T-cell (primary cell): ENCODE data around the gene NCBP2. TPM values are rescaled to one million over a fixed set of nuclear protein-coding genes. Genes with fewer than 3 reads are reported as not detected.

Experiments used
- ATAC-seq, 4 experiments: fragments of 200-7000 bp in 3 of 4; fragments of 150-1000 bp in 1 of 4; cut with Tn5 transposase; replicated peaks in 1 of 4; 1 replicate in 3 of 4; 2 replicates in 1 of 4; pipeline ENCODE4 v1.10.0; 2021; ENCODE audit warnings: moderate library complexity in 3 of 4, mild to moderate bottlenecking in 2 of 4, moderate number of reproducible peaks in 1 of 4
- CTCF ChIA-PET, 2 donors: fragments of 300-600 bp; sonication (Branson Sonifier 250); formaldehyde crosslinking; loops; one replicate each; lab custom pipeline; 2022; ENCODE audit warnings: antibody characterized with exemption in 2 of 2; lab: Charles Lee
- POLR2A ChIA-PET, 2 donors: fragments of 300-600 bp; sonication (Branson Sonifier 250); formaldehyde crosslinking; loops; one replicate each; lab custom pipeline; 2022; ENCODE audit warnings: antibody characterized with exemption in 2 of 2; lab: Charles Lee
- DNase-seq, 35 experiments: peaks; one replicate each; pipeline versions ENCODE4 v3.0.0 to v3.0.0-alpha.2; 2013 to 2023
- H3K27ac ChIP-seq: one replicate; pipeline ENCODE4 v1.5.1; 2013; ENCODE audit warnings: low read length
- H3K27me3 ChIP-seq, 2 experiments: replicated peaks in 1 of 2; 1 replicate in 1 of 2; 2 replicates in 1 of 2; pipeline versions ENCODE4 v1.6.1 to v1.7.0; 2013; ENCODE audit warnings: low read length in 1 of 2, mixed read lengths in 1 of 2; ENCODE audit not compliant: control insufficient read depth in 2 of 2, insufficient read depth in 2 of 2; ENCODE audit errors: extremely low read depth in 1 of 2
- H3K36me3 ChIP-seq, 2 donors: 1 replicate in 1 of 2; 2 replicates in 1 of 2; pipeline versions ENCODE4 v1.6.1 to v1.7.0; 2013; ENCODE audit warnings: low read length in 1 of 2; ENCODE audit not compliant: control insufficient read depth in 2 of 2, insufficient read depth in 1 of 2; ENCODE audit errors: extremely low read depth in 1 of 2
- H3K4me1 ChIP-seq, 2 experiments: 1 replicate in 1 of 2; 2 replicates in 1 of 2; pipeline versions ENCODE4 v1.6.1 to v1.7.0; 2013; ENCODE audit warnings: low read length in 2 of 2, mixed read lengths in 1 of 2; ENCODE audit not compliant: insufficient read depth in 2 of 2, control insufficient read depth in 1 of 2; ENCODE audit errors: extremely low read depth in 1 of 2
- H3K4me3 ChIP-seq, 2 donors: 1 replicate in 1 of 2; 2 replicates in 1 of 2; pipeline versions ENCODE4 v1.5.1 to v1.7.0; 2013; ENCODE audit warnings: mild to moderate bottlenecking in 2 of 2, low read length in 1 of 2, moderate library complexity in 1 of 2; ENCODE audit not compliant: control insufficient read depth in 1 of 2; ENCODE audit errors: extremely low read depth in 1 of 2
- H3K9me3 ChIP-seq: 2 replicates; pipeline ENCODE4 v1.7.0; 2013
- H3K27ac Mint-ChIP-seq, 2 donors: one replicate each; pipeline ENCODE4 v1.8.0; 2020 to 2021; ENCODE audit warnings: mild to moderate bottlenecking in 2 of 2, mixed read lengths in 2 of 2
- H3K27me3 Mint-ChIP-seq, 2 donors: one replicate each; pipeline ENCODE4 v1.8.0; 2021 to 2022; ENCODE audit warnings: mixed read lengths in 2 of 2
- H3K36me3 Mint-ChIP-seq: one replicate; pipeline ENCODE4 v1.8.0; 2021; ENCODE audit warnings: mixed read lengths
- H3K4me1 Mint-ChIP-seq, 3 donors: one replicate each; pipeline ENCODE4 v1.8.0; 2020 to 2022; ENCODE audit warnings: mixed read lengths in 3 of 3, mild to moderate bottlenecking in 1 of 3
- H3K4me3 Mint-ChIP-seq, 3 donors: one replicate each; pipeline ENCODE4 v1.8.0; 2020 to 2022; ENCODE audit warnings: mild to moderate bottlenecking in 3 of 3, mixed read lengths in 3 of 3, moderate library complexity in 3 of 3
- H3K9me3 Mint-ChIP-seq, 3 donors: one replicate each; pipeline ENCODE4 v1.8.0; 2020 to 2022; ENCODE audit warnings: mixed read lengths in 3 of 3
- WGBS: methylation state at CpG from one replicate; pipeline ENCODE4 v1.1.5; 2013; ENCODE audit warnings: missing lambda C conversion rate; ENCODE audit not compliant: insufficient coverage; 5-methylcytosine and 5-hydroxymethylcytosine counted together
- total RNA-seq, 35 experiments: library from RNA in 6 of 35; stranded (reverse) in 6 of 35; fragments of 120-200 nt in 1 of 35; gene quantifications; one replicate each; pipeline versions ENCODE4 v1.2.1 to v1.2.4 and lab custom pipeline; 2013 to 2026

The NCBP2 gene
- total RNA-seq, 5 donors from 2014 or later (not counting 1 experiment from before 2014, with no cell fraction given), result 48.4 to 70.6 (median 59.3) TPM

DNA sequence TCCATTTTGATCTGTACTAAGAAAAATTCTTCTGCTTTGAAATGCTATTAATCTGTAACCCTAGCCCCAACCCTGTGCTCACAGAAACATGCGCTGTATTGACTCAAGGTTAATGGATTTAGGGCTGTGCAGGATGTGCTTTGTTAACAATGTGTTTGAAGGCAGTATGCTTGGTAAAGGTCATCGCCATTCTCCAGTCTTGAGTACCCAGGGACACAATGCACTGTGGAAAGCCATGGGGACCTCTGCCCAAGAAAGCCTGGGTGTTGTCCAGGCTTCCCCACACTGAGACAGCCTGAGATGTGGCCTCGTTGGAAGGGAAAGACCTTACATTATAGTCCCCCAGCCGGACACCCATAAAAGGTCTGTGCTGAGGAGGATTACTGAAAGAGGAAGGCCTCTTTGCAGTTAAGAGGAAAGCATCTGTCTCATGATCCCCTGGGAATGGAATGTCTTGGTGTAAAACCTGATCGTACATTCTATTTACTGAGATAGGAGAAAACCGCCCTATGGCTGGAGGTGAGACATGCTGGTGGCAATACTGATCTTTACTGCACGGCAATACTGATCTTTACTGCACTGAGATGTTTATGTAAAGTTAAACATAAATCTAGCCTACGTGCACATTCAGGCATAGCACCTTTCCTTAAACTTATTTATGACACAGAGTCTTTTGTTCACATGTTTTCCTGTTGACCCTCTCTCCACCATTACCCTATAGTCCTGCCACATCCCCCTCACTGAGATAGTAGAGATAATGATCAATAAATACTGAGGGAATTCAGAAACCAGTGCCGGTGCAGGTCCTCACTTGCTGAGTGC is 20.0 kb upstream of the NCBP2 start:
- Histone ChIP-seq H3K27ac (no peak overlapping the region), H3K36me3 (no peaks in the 10 kb centered on the region), H3K4me3 (no peak overlapping the region), H3K4me1 (no peaks in the 10 kb centered on the region), H3K9me3 (no peaks in the 10 kb centered on the region), H3K27me3 (peaks cover 0 to 6% of the 10 kb centered on the region in 2 experiments)
- 80% methylated on average over 3 of the region's 9 CpGs for WGBS
- Mint-ChIP-seq H3K27me3 (no peaks in the 10 kb centered on the region), H3K4me1 (peaks cover 0 to 2% (median 0%) of the 10 kb centered on the region in 3 donors), H3K27ac (no peak overlapping the region), H3K4me3 (no peak overlapping the region), H3K36me3 (no peaks in the 10 kb centered on the region), H3K9me3 (no peaks in the 10 kb centered on the region)
- DNase-seq, result no peak
- CTCF ChIA-PET, result no interaction called here
- POLR2A ChIA-PET, result no interaction called here
- no peak for ATAC-seq

GRCh38 chr3:196954832-196955231 is 12.5 kb upstream of the NCBP2 start:
- H3K4me1 ChIP-seq, result no peaks in the 10 kb centered on the region
- Mint-ChIP-seq H3K36me3 (no peaks in the 10 kb centered on the region), H3K4me1 (no peaks in the 10 kb centered on the region), H3K4me3 (no peak overlapping the region), H3K27me3 (no peaks in the 10 kb centered on the region), H3K9me3 (no peaks in the 10 kb centered on the region), H3K27ac (no peak overlapping the region)
- H3K9me3 ChIP-seq, result no peaks in the 10 kb centered on the region
- no peak overlapping the region for H3K4me3 ChIP-seq
- H3K36me3 ChIP-seq, result no peaks in the 10 kb centered on the region
- POLR2A ChIA-PET, result interaction anchor here in 1 of 2 donors (0.6 kb wide), 1 partner anchor 87 kb away, joined by 3 read pairs; no protein-coding TSS in a partner anchor
- WGBS, result 95% methylated on average over 3 of the region's 7 CpGs
- ATAC-seq (no peak), DNase-seq (no peak)
- H3K27ac ChIP-seq, result no peak overlapping the region
- peaks cover 0 to 3% of the 10 kb centered on the region in 2 experiments for H3K27me3 ChIP-seq
- CTCF ChIA-PET, result no interaction called here

GRCh38 chr3:196951371-196951770 is 9.0 kb upstream of the NCBP2 start:
- Mint-ChIP-seq H3K36me3 (no peaks in the 10 kb centered on the region), H3K4me3 (no peak overlapping the region), H3K27ac (no peak overlapping the region), H3K4me1 (no peaks in the 10 kb centered on the region), H3K9me3 (no peaks in the 10 kb centered on the region), H3K27me3 (no peaks in the 10 kb centered on the region)
- Histone ChIP-seq H3K27ac (no peak overlapping the region), H3K4me1 (no peaks in the 10 kb centered on the region), H3K36me3 (no peaks in the 10 kb centered on the region), H3K27me3 (no peaks in the 10 kb centered on the region), H3K4me3 (no peak overlapping the region), H3K9me3 (no peaks in the 10 kb centered on the region)
- ChIA-PET CTCF (no interaction called here), POLR2A (no interaction called here)
- ATAC-seq, result no peak
- DNase-seq, result no peak
- WGBS, result 92% methylated on average over 2 of the region's 3 CpGs

DNA sequence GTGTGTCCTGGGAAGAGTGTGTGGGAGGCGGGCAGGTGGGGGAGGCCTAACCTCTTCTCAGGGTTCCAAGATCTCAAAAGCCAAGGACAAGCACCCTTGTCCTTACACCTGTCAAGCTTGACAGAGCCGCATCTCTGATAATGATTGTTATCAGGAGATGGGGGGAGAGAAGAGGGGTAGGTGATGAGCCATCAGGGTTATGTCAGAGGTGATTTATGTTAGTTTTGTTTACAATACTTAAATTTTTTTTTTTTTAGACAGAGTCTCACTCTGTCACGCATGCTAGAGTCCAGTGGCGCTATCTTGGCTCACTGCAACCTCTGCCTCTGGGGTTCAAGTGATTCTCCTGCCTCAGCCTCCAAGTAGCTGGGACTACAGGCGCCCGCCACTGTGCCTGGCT is 7.4 kb upstream of the NCBP2 start:
- DNase-seq (no peak), ATAC-seq (no peak)
- Histone ChIP-seq H3K36me3 (no peaks in the 10 kb centered on the region), H3K27me3 (no peaks in the 10 kb centered on the region), H3K9me3 (no peaks in the 10 kb centered on the region), H3K27ac (no peak overlapping the region), H3K4me3 (no peak overlapping the region), H3K4me1 (no peaks in the 10 kb centered on the region)
- no peaks in the 10 kb centered on the region for H3K27me3 Mint-ChIP-seq
- ChIA-PET POLR2A (no interaction called here), CTCF (no interaction called here)
- 81% methylated on average over 2 of the region's 6 CpGs for WGBS
- no peaks in the 10 kb centered on the region for H3K36me3 Mint-ChIP-seq
- no peaks in the 10 kb centered on the region for H3K9me3 Mint-ChIP-seq
- peaks cover 2 to 3% (median 2%) of the 10 kb centered on the region in 3 donors for H3K4me1 Mint-ChIP-seq
- no peak overlapping the region for H3K4me3 Mint-ChIP-seq
- no peak overlapping the region for H3K27ac Mint-ChIP-seq

DNA sequence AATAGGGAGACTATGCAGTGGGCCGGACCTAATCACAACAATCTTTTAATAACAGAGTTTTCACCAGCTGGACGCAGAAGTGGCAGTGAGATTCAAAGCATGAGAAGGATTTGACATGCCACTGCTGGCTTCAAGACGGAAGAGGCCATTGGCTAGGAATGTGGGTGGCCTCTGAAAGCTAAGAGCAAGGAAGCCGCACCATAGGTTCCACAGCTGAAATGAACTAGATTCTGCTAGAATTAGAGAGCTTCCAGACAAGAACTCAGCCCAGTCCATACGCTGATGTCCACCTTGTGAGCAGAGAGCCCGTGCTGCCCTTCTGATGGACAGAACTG is 6.9 kb upstream of the NCBP2 start:
- H3K9me3 ChIP-seq, result no peaks in the 10 kb centered on the region
- Mint-ChIP-seq H3K27me3 (no peaks in the 10 kb centered on the region), H3K27ac (no peak overlapping the region), H3K9me3 (no peaks in the 10 kb centered on the region), H3K4me3 (no peak overlapping the region), H3K36me3 (no peaks in the 10 kb centered on the region), H3K4me1 (peaks cover 7 to 8% (median 7%) of the 10 kb centered on the region in 3 donors)
- ChIA-PET POLR2A (no interaction called here), CTCF (no interaction called here)
- H3K4me1 ChIP-seq, result no peaks in the 10 kb centered on the region
- DNase-seq (no peak), ATAC-seq (no peak)
- H3K36me3 ChIP-seq, result no peaks in the 10 kb centered on the region
- H3K27me3 ChIP-seq, result no peaks in the 10 kb centered on the region
- H3K27ac ChIP-seq, result no peak overlapping the region
- WGBS, result 89% methylated on average over 5 of the region's 6 CpGs
- H3K4me3 ChIP-seq, result no peak overlapping the region

DNA sequence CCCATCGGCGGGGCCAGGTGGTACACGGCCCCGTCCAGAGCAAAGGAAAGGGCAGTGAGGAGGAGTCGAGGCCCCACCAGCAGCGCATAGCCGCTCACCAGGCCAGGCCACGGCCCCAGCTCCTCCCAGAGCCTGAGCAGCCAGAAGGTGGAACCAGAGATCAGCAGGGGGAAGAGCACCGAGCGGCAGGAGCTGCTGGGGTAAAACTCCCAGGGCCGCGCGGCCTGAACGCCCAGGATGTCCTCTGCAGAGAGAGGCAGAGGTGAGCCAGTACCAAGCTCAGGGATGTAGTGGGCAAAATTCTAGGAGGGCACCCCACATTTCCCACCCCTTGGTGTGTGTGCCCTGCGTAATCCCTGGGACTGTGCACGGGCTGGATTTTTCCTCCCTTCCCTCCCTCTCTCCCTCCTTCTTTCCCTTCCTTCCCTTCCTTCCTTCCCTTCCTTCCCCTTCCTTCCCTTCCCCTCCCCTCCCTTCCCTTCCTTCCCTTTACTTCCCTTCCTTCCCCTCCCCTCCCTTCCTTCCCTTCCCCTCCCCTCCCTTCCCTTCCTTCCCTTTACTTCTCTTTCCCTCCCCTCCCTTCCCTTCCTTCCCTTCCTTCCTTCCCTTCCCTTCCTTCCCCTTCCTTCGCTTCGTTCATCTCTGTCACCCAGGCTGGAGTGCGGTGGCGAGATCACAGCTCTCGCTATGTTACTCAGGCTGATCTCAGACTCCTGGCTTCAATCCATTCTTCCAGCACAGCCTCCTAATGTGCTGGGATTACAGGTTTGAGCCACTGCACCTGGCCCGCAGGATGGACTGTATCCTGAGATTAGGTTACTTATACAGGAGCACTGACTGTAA is 6.3 kb upstream of the NCBP2 start:
- no peak overlapping the region for H3K4me3 Mint-ChIP-seq
- DNase-seq, result no peak
- POLR2A ChIA-PET, result no interaction called here
- no peak overlapping the region for H3K27ac Mint-ChIP-seq
- Histone ChIP-seq H3K4me3 (no peak overlapping the region), H3K9me3 (no peaks in the 10 kb centered on the region), H3K36me3 (no peaks in the 10 kb centered on the region), H3K27ac (no peak overlapping the region), H3K27me3 (no peaks in the 10 kb centered on the region), H3K4me1 (peaks cover 1 to 2% of the 10 kb centered on the region in 2 experiments)
- 79% methylated on average over 17 of the region's 22 CpGs for WGBS
- H3K36me3 Mint-ChIP-seq, result no peaks in the 10 kb centered on the region
- CTCF ChIA-PET, result interaction anchor here in 1 of 2 donors (0.6 kb wide), 1 partner anchor 96 kb away, joined by 3 read pairs; no protein-coding TSS in a partner anchor
- ATAC-seq, result no peak
- no peaks in the 10 kb centered on the region for H3K9me3 Mint-ChIP-seq
- H3K27me3 Mint-ChIP-seq, result no peaks in the 10 kb centered on the region
- H3K4me1 Mint-ChIP-seq, result peaks cover 13% of the 10 kb centered on the region in 3 donors
